DOHH2 (cell line): Measurements from ENCODE around the gene USP6NL.

ENCODE experiments used
- H3F3A ChIP-seq: fragments of 200-600 bp; sonication (generic), shearing (Covaris generic); 2 replicates; pipeline ENCODE4 v1.6.0; 2016; ENCODE audit warnings: antibody characterized with exemption, mild to moderate bottlenecking; ENCODE audit not compliant: control insufficient read depth, insufficient read depth
- H3K27ac ChIP-seq: fragments of 200-600 bp; sonication (generic); 2 replicates; pipeline ENCODE4 v1.5.1; 2014; ENCODE audit warnings: low read depth, mild to moderate bottlenecking, low read length, moderate library complexity
- H3K27me3 ChIP-seq: fragments of 200-600 bp; sonication (generic); 2 replicates; pipeline ENCODE4 v1.6.1; 2014; ENCODE audit warnings: mild to moderate bottlenecking, low read length, mixed read lengths; ENCODE audit not compliant: control insufficient read depth
- H3K36me3 ChIP-seq: fragments of 200-600 bp; sonication (generic); 2 replicates; pipeline ENCODE4 v1.6.1; 2014; ENCODE audit warnings: mild to moderate bottlenecking, low read length, moderate library complexity, mixed read lengths; ENCODE audit not compliant: control insufficient read depth
- H3K4me1 ChIP-seq: fragments of 200-600 bp; sonication (generic); 2 replicates; pipeline ENCODE4 v1.6.1; 2014; ENCODE audit warnings: mild to moderate bottlenecking, low read length, mixed read lengths; ENCODE audit not compliant: control insufficient read depth
- H3K4me2 ChIP-seq: fragments of 200-600 bp; sonication (generic); 2 replicates; pipeline ENCODE4 v1.6.0; 2014; ENCODE audit warnings: mild to moderate bottlenecking, low read length, moderate library complexity
- H3K4me3 ChIP-seq: fragments of 200-600 bp; sonication (generic); 2 replicates; pipeline ENCODE4 v1.5.1; 2014; ENCODE audit warnings: mild to moderate bottlenecking, low read length, mixed read lengths
- H3K79me2 ChIP-seq: fragments of 200-600 bp; sonication (generic); 2 replicates; pipeline ENCODE4 v1.6.1; 2014; ENCODE audit warnings: mild to moderate bottlenecking, low read length, mixed read lengths; ENCODE audit not compliant: control insufficient read depth
- H3K9me2 ChIP-seq: fragments of 200-600 bp; sonication (generic); replicated peaks from 2 replicates; pipeline ENCODE4 v1.6.1; 2014; ENCODE audit warnings: mild to moderate bottlenecking, low read length, mixed read lengths; ENCODE audit not compliant: control insufficient read depth
- H3K9me3 ChIP-seq: fragments of 200-600 bp; sonication (generic); 2 replicates; pipeline ENCODE4 v1.6.1; 2014; ENCODE audit warnings: antibody characterized with exemption, low read length, mixed read lengths; ENCODE audit not compliant: control insufficient read depth, insufficient read depth
- H4K20me1 ChIP-seq: fragments of 200-600 bp; sonication (generic); 2 replicates; pipeline ENCODE4 v1.6.0; 2014; ENCODE audit warnings: low read depth, mild to moderate bottlenecking, antibody characterized with exemption, low read length, moderate library complexity; ENCODE audit not compliant: control insufficient read depth, insufficient read depth
- CTCF ChIP-seq: fragments of 200-600 bp; sonication (generic); IDR thresholded peaks from one replicate; pipeline ENCODE4 v1.5.1; 2014; ENCODE audit warnings: antibody characterized with exemption, mild to moderate bottlenecking, low read depth, low read length; ENCODE audit not compliant: poor library complexity, severe bottlenecking
- EZH2phosphoT487 ChIP-seq: fragments of 200-600 bp; sonication (generic); IDR thresholded peaks from 2 replicates; pipeline ENCODE4 v1.6.1; 2017; ENCODE audit warnings: borderline replicate concordance, mild to moderate bottlenecking, antibody characterized with exemption, low read length, moderate library complexity, mixed read lengths

USP6NL gene

GRCh38 chr10:11441151-11441535 lies 170.3 kb downstream of the USP6NL start:
- H3K4me2 ChIP-seq, result no peak overlapping the region
- 0 out of 2 replicates have a peak, but pooled peaks cover 3% of the 10 kb centered on the region for H3K4me1 ChIP-seq
- peaks cover 5% of the 10 kb centered on the region; the same call in 1 of the 2 replicates for H3K27me3 ChIP-seq
- no peaks in the 10 kb centered on the region for H3F3A ChIP-seq
- no peak overlapping the region for H3K4me3 ChIP-seq
- H3K79me2 ChIP-seq, result no peaks in the 10 kb centered on the region
- no peaks in the 10 kb centered on the region for H3K9me2 ChIP-seq
- H3K27ac ChIP-seq, result no peak overlapping the region
- TF ChIP-seq CTCF (no peak), EZH2phosphoT487 (no peak)
- H4K20me1 ChIP-seq, result no peaks in the 10 kb centered on the region
- H3K36me3 ChIP-seq, result no peaks in the 10 kb centered on the region
- H3K9me3 ChIP-seq, result no peaks in the 10 kb centered on the region

DNA sequence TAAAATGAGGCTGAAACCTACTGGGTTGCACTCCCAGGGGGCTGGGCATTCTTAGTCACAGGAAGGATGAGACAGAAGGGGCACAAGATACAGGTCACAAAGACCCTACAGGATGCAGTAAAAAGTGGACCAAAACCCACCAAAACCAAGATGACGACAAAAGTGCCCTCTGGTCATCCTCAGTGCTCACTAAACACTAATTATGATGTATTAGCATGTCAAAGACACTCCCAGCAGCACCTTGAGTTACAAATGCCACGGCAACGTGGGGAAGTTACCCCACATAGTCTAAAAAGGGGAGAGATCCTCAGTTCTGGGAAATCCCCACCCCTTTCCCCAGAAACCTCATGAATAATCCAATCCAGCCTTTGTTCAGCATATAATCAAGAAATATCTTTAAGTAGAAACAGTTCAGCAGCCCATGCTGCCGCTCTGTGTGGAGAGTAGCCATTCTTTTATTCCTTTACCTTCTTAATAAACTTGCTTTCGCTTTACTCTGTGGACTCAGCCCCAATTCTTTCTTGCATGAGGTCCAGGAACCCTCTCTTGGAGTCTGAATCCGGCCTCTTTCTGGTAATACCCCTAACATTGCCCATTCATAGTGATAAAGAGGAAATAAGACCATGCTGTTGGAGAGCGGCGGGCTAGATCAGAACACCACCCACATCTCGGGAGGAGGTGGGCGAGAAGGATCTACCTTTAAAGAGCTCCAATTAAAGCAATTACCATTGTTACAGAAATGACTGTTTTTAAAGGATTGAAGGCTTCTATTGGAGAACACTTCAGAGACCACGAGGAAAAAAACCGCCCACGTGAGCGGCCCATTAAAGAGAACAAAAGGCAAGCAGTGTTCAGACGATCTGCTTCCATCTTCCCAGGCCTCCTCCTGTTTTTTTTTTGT lies 170.9 kb downstream of the USP6NL start:
- Histone ChIP-seq H3K27ac (no peak overlapping the region), H3F3A (no peaks in the 10 kb centered on the region), H3K9me3 (no peaks in the 10 kb centered on the region), H3K36me3 (no peaks in the 10 kb centered on the region), H3K4me1 (0 out of 2 replicates have a peak, but pooled peaks cover 3% of the 10 kb centered on the region), H3K79me2 (no peaks in the 10 kb centered on the region), H3K4me2 (no peak overlapping the region), H3K27me3 (peaks cover 7% of the 10 kb centered on the region; the same call in 1 of the 2 replicates), H4K20me1 (no peaks in the 10 kb centered on the region), H3K9me2 (no peaks in the 10 kb centered on the region), H3K4me3 (no peak overlapping the region)
- TF ChIP-seq CTCF (no peak), EZH2phosphoT487 (no peak)

GRCh38 chr10:11439523-11440053 lies 171.9 kb downstream of the USP6NL start:
- peaks cover 7% of the 10 kb centered on the region; the same call in 1 of the 2 replicates for H3K27me3 ChIP-seq

More at GRCh38 chr10:11439523-11440053, 171.9 kb downstream of the USP6NL start:
- no peaks in the 10 kb centered on the region for H3K36me3 ChIP-seq
- no peaks in the 10 kb centered on the region for H3K9me3 ChIP-seq
- H3F3A ChIP-seq, result no peaks in the 10 kb centered on the region
- 0 out of 2 replicates have a peak, but pooled peaks cover 3% of the 10 kb centered on the region for H3K4me1 ChIP-seq
- no peak overlapping the region for H3K4me3 ChIP-seq
- H4K20me1 ChIP-seq, result no peaks in the 10 kb centered on the region
- H3K4me2 ChIP-seq, result no peak overlapping the region
- H3K27ac ChIP-seq, result no peak overlapping the region
- no peaks in the 10 kb centered on the region for H3K79me2 ChIP-seq
- H3K9me2 ChIP-seq, result no peaks in the 10 kb centered on the region
- TF ChIP-seq CTCF (no peak), EZH2phosphoT487 (no peak)
